ENCODE measurements around the gene MAP2K3. TPM values are rescaled to one million over a fixed set of nuclear protein-coding genes. Genes with fewer than 3 reads are reported as not detected.

The MAP2K3 gene
- total RNA-seq, 1 donor from 2014 or later, result 36.2 TPM

DNA sequence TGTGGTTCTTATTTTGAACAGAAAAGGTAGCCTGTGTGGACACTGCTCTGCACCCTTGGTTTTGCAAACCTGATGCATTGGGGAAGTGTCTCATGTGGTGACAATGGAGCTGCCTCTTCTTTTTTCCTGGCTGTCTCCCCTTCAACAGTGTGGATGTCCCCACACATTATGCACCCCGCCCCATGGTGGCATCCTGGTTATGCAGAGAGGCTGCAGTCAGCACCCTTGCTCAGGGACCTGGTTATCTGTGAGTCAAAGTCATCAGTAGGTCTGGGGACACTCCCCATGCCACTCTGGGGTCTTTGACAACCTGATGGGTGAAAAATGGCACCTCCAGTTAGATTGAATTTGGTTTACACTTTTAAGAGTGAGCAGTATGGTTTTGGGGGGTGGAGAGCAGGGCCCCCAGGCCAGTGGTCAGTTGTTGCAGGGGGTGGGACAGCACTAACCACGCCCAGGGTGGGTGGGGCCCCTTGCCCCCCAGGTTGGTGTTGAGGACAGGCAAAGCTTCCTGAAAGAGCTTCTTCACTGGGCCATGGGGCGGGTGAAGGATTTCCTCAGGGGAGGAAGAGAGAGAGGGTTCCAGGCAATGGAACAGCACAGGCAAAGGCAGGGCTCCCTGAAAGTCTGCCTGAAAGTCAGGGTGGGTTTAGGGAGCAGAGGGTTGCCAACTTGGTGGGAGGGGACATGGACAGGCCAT lies 67.0 kb downstream of the MAP2K3 start:
- no peaks in the 10 kb centered on the region for H3K36me3 Mint-ChIP-seq (ENCODE audit: unreplicated experiment)

DNA sequence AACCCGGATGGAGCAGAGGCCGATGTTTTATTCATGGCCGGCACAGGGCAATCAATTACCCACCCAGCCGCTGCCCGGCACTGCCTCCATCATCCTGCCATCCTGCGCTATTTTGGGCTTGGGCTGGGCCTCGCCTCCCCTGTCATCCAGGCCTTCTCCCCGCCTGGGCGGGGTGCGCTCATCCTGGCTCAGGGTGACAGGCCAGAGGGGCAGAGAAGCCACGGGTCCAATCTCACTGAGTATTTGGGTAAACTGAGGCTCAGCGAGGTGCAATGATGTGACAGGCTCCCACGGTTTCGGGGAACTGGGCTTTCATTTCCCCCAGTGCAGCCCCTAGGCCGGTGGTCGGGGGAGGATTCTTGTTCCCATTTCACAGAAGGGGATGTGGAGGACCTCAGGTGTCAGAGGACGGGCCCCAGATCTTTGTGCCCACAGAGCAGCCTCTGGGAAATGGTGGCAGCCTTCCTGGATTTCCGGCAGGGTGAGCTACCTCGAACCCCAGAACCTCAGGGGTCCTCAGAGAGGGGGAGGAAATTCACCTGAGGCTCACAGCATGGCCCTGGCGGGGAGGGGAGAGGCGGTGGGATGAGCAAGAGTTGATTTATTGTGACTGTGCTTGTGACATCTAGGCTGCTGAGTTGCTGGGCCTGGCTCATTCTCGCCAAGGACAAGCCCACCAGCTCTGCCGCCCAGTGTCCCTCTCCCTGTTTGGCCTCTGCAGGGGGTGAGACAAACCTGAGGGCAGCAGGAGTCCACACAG lies 67.9 kb downstream of the MAP2K3 start:
- DNase-seq (ENCODE audit: extremely low spot score, unreplicated experiment), result no peak
- no peaks in the 10 kb centered on the region for H3K27me3 Mint-ChIP-seq (ENCODE audit: unreplicated experiment)
- peaks cover 4% of the 10 kb centered on the region for H3K4me1 Mint-ChIP-seq (ENCODE audit: unreplicated experiment)
- no peak overlapping the region for H3K4me3 Mint-ChIP-seq (ENCODE audit: unreplicated experiment)
- H3K27ac Mint-ChIP-seq (ENCODE audit: unreplicated experiment), result no peak overlapping the region
- no peak for TF ChIP-seq CTCF (IDR thresholded peaks at IDR 0.05)
- no peaks in the 10 kb centered on the region for H3K36me3 Mint-ChIP-seq (ENCODE audit: unreplicated experiment)
- no peaks in the 10 kb centered on the region for H3K9me3 Mint-ChIP-seq (ENCODE audit: unreplicated experiment)

More for the DNA sequence above, 67.0 kb downstream of the MAP2K3 start:
- no peak overlapping the region for H3K27ac Mint-ChIP-seq (ENCODE audit: unreplicated experiment)
- H3K4me3 Mint-ChIP-seq (ENCODE audit: unreplicated experiment), result no peak overlapping the region
- H3K9me3 Mint-ChIP-seq (ENCODE audit: unreplicated experiment), result no peaks in the 10 kb centered on the region
- no peak for DNase-seq (ENCODE audit: extremely low spot score, unreplicated experiment)
- no peak for TF ChIP-seq CTCF (IDR thresholded peaks at IDR 0.05)
- peaks cover 4% of the 10 kb centered on the region for H3K4me1 Mint-ChIP-seq (ENCODE audit: unreplicated experiment)
- no peaks in the 10 kb centered on the region for H3K27me3 Mint-ChIP-seq (ENCODE audit: unreplicated experiment)

GRCh38 chr17:21352981-21353265 lies 68.4 kb downstream of the MAP2K3 start:
- Mint-ChIP-seq H3K27ac (ENCODE audit: unreplicated experiment) (no peak overlapping the region), H3K4me3 (ENCODE audit: unreplicated experiment) (no peak overlapping the region), H3K36me3 (ENCODE audit: unreplicated experiment) (no peaks in the 10 kb centered on the region), H3K27me3 (ENCODE audit: unreplicated experiment) (no peaks in the 10 kb centered on the region), H3K9me3 (ENCODE audit: unreplicated experiment) (no peaks in the 10 kb centered on the region), H3K4me1 (ENCODE audit: unreplicated experiment) (peaks cover 4% of the 10 kb centered on the region)
- no peak for TF ChIP-seq CTCF (IDR thresholded peaks at IDR 0.05)
- no peak for DNase-seq (ENCODE audit: extremely low spot score, unreplicated experiment)

GRCh38 chr17:21353326-21354010 lies 69.0 kb downstream of the MAP2K3 start:
- no peak for DNase-seq (ENCODE audit: extremely low spot score, unreplicated experiment)
- Mint-ChIP-seq H3K27me3 (ENCODE audit: unreplicated experiment) (no peaks in the 10 kb centered on the region), H3K36me3 (ENCODE audit: unreplicated experiment) (no peaks in the 10 kb centered on the region), H3K4me1 (ENCODE audit: unreplicated experiment) (peaks cover 5% of the 10 kb centered on the region), H3K9me3 (ENCODE audit: unreplicated experiment) (no peaks in the 10 kb centered on the region), H3K4me3 (ENCODE audit: unreplicated experiment) (no peak overlapping the region), H3K27ac (ENCODE audit: unreplicated experiment) (no peak overlapping the region)
- TF ChIP-seq CTCF (IDR thresholded peaks at IDR 0.05), result no peak

GRCh38 chr17:21354796-21355385 lies 70.4 kb downstream of the MAP2K3 start:
- TF ChIP-seq CTCF (IDR thresholded peaks at IDR 0.05), result no peak
- Mint-ChIP-seq H3K4me3 (ENCODE audit: unreplicated experiment) (no peak overlapping the region), H3K4me1 (ENCODE audit: unreplicated experiment) (peaks cover 12% of the 10 kb centered on the region), H3K36me3 (ENCODE audit: unreplicated experiment) (no peaks in the 10 kb centered on the region), H3K9me3 (ENCODE audit: unreplicated experiment) (no peaks in the 10 kb centered on the region), H3K27me3 (ENCODE audit: unreplicated experiment) (no peaks in the 10 kb centered on the region), H3K27ac (ENCODE audit: unreplicated experiment) (no peak overlapping the region)
- no peak for DNase-seq (ENCODE audit: extremely low spot score, unreplicated experiment)

All from osteocyte (in vitro differentiated cells).